22Rv1 (cell line): ENCODE measurements around the gene NTF4.

Experiments used
- ZFX ChIP-seq: fragments of 450-650 bp; IDR thresholded peaks from 2 replicates; pipeline ENCODE4 v1.6.1; 2017; ENCODE audit warnings: antibody characterized with exemption, borderline replicate concordance
- TF ChIP-seq, protein P1 (sequence below): fragments of 450-650 bp; IDR thresholded peaks from 2 replicates; pipeline ENCODE4 v1.5.1; 2017; ENCODE audit warnings: mild to moderate bottlenecking

DNA sequence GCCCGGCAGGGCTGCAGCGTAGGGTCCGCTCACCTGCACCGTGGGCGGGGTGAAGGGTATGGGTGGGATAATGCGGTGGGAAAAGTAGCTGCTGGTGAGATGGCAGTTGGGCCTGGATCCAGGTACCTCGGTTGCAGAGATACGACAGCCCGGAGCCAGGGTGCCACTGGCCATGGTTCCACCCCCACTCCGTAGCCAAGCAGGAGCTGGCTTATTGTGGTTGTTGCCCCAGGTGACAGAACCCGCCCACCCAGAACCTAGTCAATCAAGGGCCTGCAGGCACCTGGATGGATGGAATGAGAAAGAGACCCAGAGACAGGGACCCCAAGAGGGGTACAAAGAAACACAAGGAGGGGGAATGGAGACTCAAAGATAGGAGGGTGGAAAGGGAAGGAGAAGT is 44.3 kb downstream of the NTF4 start:
- TF ChIP-seq, protein P1, sequence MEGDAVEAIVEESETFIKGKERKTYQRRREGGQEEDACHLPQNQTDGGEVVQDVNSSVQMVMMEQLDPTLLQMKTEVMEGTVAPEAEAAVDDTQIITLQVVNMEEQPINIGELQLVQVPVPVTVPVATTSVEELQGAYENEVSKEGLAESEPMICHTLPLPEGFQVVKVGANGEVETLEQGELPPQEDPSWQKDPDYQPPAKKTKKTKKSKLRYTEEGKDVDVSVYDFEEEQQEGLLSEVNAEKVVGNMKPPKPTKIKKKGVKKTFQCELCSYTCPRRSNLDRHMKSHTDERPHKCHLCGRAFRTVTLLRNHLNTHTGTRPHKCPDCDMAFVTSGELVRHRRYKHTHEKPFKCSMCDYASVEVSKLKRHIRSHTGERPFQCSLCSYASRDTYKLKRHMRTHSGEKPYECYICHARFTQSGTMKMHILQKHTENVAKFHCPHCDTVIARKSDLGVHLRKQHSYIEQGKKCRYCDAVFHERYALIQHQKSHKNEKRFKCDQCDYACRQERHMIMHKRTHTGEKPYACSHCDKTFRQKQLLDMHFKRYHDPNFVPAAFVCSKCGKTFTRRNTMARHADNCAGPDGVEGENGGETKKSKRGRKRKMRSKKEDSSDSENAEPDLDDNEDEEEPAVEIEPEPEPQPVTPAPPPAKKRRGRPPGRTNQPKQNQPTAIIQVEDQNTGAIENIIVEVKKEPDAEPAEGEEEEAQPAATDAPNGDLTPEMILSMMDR = no peak
- no peak for TF ChIP-seq ZFX
